ENCODE measurements around the gene GEMIN8.

GEMIN8 gene

GRCh38 chrX:14032406-14032805 is 2.7 kb upstream of the GEMIN8 start:
- peaks cover 7% of the 10 kb centered on the region for H3K4me1 ChIP-seq (ENCODE audit: insufficient read depth, low read length)
- H3K27me3 ChIP-seq (ENCODE audit: insufficient read depth, low read length), result no peaks in the 10 kb centered on the region
- no peak overlapping the region for H3K4me3 ChIP-seq (ENCODE audit: low read length)
- H2AFZ ChIP-seq (ENCODE audit: low read depth, low read length), result peak overlapping the region; percentile 20
- no peaks in the 10 kb centered on the region for H3K36me3 ChIP-seq (ENCODE audit: insufficient read depth, low read length)
- no peaks in the 10 kb centered on the region for H3K9me3 ChIP-seq (ENCODE audit: low read length)

GRCh38 chrX:14030174-14030530 is 460 bp upstream of the GEMIN8 start:
- H3K36me3 ChIP-seq (ENCODE audit: insufficient read depth, low read length), result no peaks in the 10 kb centered on the region
- no peaks in the 10 kb centered on the region for H3K27me3 ChIP-seq (ENCODE audit: insufficient read depth, low read length)
- no peaks in the 10 kb centered on the region for H3K9me3 ChIP-seq (ENCODE audit: low read length)
- H2AFZ ChIP-seq (ENCODE audit: low read depth, low read length), result no peak overlapping the region
- peak overlapping the region; percentile 57 for H3K4me3 ChIP-seq (ENCODE audit: low read length)
- peaks cover 24% of the 10 kb centered on the region for H3K4me1 ChIP-seq (ENCODE audit: insufficient read depth, low read length)

- Histone ChIP-seq H3K4me1 (ENCODE audit: insufficient read depth, low read length) (peaks cover 24% of the 10 kb centered on the region), H2AFZ (ENCODE audit: low read depth, low read length) (no peak overlapping the region), H3K4me3 (ENCODE audit: low read length) (peak overlapping the region; percentile 57), H3K9me3 (ENCODE audit: low read length) (no peaks in the 10 kb centered on the region), H3K27me3 (ENCODE audit: insufficient read depth, low read length) (no peaks in the 10 kb centered on the region), H3K36me3 (ENCODE audit: insufficient read depth, low read length) (no peaks in the 10 kb centered on the region)
These were observed 660 bp downstream of the GEMIN8 start for GRCh38 chrX:14029039-14029424.

GRCh38 chrX:14028473-14028872 is 1.2 kb downstream of the GEMIN8 start:
- H3K27me3 ChIP-seq (ENCODE audit: insufficient read depth, low read length), result no peaks in the 10 kb centered on the region
- peaks cover 24% of the 10 kb centered on the region for H3K4me1 ChIP-seq (ENCODE audit: insufficient read depth, low read length)
- no peaks in the 10 kb centered on the region for H3K36me3 ChIP-seq (ENCODE audit: insufficient read depth, low read length)
- H2AFZ ChIP-seq (ENCODE audit: low read depth, low read length), result no peak overlapping the region
- peak overlapping the region; percentile 57 for H3K4me3 ChIP-seq (ENCODE audit: low read length)
- H3K9me3 ChIP-seq (ENCODE audit: low read length), result no peaks in the 10 kb centered on the region

- Histone ChIP-seq H3K4me3 (ENCODE audit: low read length) (no peak overlapping the region), H3K9me3 (ENCODE audit: low read length) (no peaks in the 10 kb centered on the region), H3K27me3 (ENCODE audit: insufficient read depth, low read length) (no peaks in the 10 kb centered on the region), H3K4me1 (ENCODE audit: insufficient read depth, low read length) (peaks cover 24% of the 10 kb centered on the region), H3K36me3 (ENCODE audit: insufficient read depth, low read length) (no peaks in the 10 kb centered on the region), H2AFZ (ENCODE audit: low read depth, low read length) (no peak overlapping the region)
These were observed 2.1 kb downstream of the GEMIN8 start for GRCh38 chrX:14027511-14028019.

GRCh38 chrX:14027036-14027435 is 2.7 kb downstream of the GEMIN8 start:
- no peak overlapping the region for H3K4me3 ChIP-seq (ENCODE audit: low read length)
- no peaks in the 10 kb centered on the region for H3K36me3 ChIP-seq (ENCODE audit: insufficient read depth, low read length)
- no peak overlapping the region for H2AFZ ChIP-seq (ENCODE audit: low read depth, low read length)
- H3K4me1 ChIP-seq (ENCODE audit: insufficient read depth, low read length), result peaks cover 24% of the 10 kb centered on the region
- no peaks in the 10 kb centered on the region for H3K27me3 ChIP-seq (ENCODE audit: insufficient read depth, low read length)
- H3K9me3 ChIP-seq (ENCODE audit: low read length), result no peaks in the 10 kb centered on the region

GRCh38 chrX:14026121-14026520 is 3.6 kb downstream of the GEMIN8 start:
- no peaks in the 10 kb centered on the region for H3K27me3 ChIP-seq (ENCODE audit: insufficient read depth, low read length)
- no peak overlapping the region for H2AFZ ChIP-seq (ENCODE audit: low read depth, low read length)
- H3K4me1 ChIP-seq (ENCODE audit: insufficient read depth, low read length), result peaks cover 24% of the 10 kb centered on the region
- no peaks in the 10 kb centered on the region for H3K9me3 ChIP-seq (ENCODE audit: low read length)
- no peaks in the 10 kb centered on the region for H3K36me3 ChIP-seq (ENCODE audit: insufficient read depth, low read length)
- H3K4me3 ChIP-seq (ENCODE audit: low read length), result no peak overlapping the region

GRCh38 chrX:14022019-14022418 is 7.7 kb downstream of the GEMIN8 start:
- H3K9me3 ChIP-seq (ENCODE audit: low read length), result no peaks in the 10 kb centered on the region
- H2AFZ ChIP-seq (ENCODE audit: low read depth, low read length), result no peak overlapping the region
- peaks cover 13% of the 10 kb centered on the region for H3K4me1 ChIP-seq (ENCODE audit: insufficient read depth, low read length)
- H3K4me3 ChIP-seq (ENCODE audit: low read length), result no peak overlapping the region
- H3K27me3 ChIP-seq (ENCODE audit: insufficient read depth, low read length), result no peaks in the 10 kb centered on the region
- peaks cover 17% of the 10 kb centered on the region for H3K36me3 ChIP-seq (ENCODE audit: insufficient read depth, low read length)

- Histone ChIP-seq H3K4me1 (ENCODE audit: insufficient read depth, low read length) (no peaks in the 10 kb centered on the region), H2AFZ (ENCODE audit: low read depth, low read length) (no peak overlapping the region), H3K36me3 (ENCODE audit: insufficient read depth, low read length) (peaks cover 17% of the 10 kb centered on the region), H3K4me3 (ENCODE audit: low read length) (no peak overlapping the region), H3K27me3 (ENCODE audit: insufficient read depth, low read length) (no peaks in the 10 kb centered on the region), H3K9me3 (ENCODE audit: low read length) (no peaks in the 10 kb centered on the region)
These were observed 12.3 kb downstream of the GEMIN8 start for GRCh38 chrX:14017399-14017798.

GRCh38 chrX:14015941-14016340 is 13.8 kb downstream of the GEMIN8 start:
- Histone ChIP-seq H3K27me3 (ENCODE audit: insufficient read depth, low read length) (no peaks in the 10 kb centered on the region), H3K9me3 (ENCODE audit: low read length) (no peaks in the 10 kb centered on the region), H2AFZ (ENCODE audit: low read depth, low read length) (no peak overlapping the region), H3K36me3 (ENCODE audit: insufficient read depth, low read length) (peaks cover 17% of the 10 kb centered on the region), H3K4me3 (ENCODE audit: low read length) (no peak overlapping the region), H3K4me1 (ENCODE audit: insufficient read depth, low read length) (no peaks in the 10 kb centered on the region)

GRCh38 chrX:14015294-14015693 is 14.4 kb downstream of the GEMIN8 start:
- Histone ChIP-seq H3K4me1 (ENCODE audit: insufficient read depth, low read length) (no peaks in the 10 kb centered on the region), H3K4me3 (ENCODE audit: low read length) (no peak overlapping the region), H3K36me3 (ENCODE audit: insufficient read depth, low read length) (peaks cover 11% of the 10 kb centered on the region), H3K9me3 (ENCODE audit: low read length) (no peaks in the 10 kb centered on the region), H3K27me3 (ENCODE audit: insufficient read depth, low read length) (no peaks in the 10 kb centered on the region), H2AFZ (ENCODE audit: low read depth, low read length) (no peak overlapping the region)

GRCh38 chrX:14014526-14014925 is 15.2 kb downstream of the GEMIN8 start:
- Histone ChIP-seq H3K9me3 (ENCODE audit: low read length) (no peaks in the 10 kb centered on the region), H3K4me1 (ENCODE audit: insufficient read depth, low read length) (no peaks in the 10 kb centered on the region), H2AFZ (ENCODE audit: low read depth, low read length) (no peak overlapping the region), H3K27me3 (ENCODE audit: insufficient read depth, low read length) (no peaks in the 10 kb centered on the region), H3K36me3 (ENCODE audit: insufficient read depth, low read length) (peaks cover 5% of the 10 kb centered on the region), H3K4me3 (ENCODE audit: low read length) (no peak overlapping the region)

- Histone ChIP-seq H3K36me3 (ENCODE audit: insufficient read depth, low read length) (peaks cover 11% of the 10 kb centered on the region), H2AFZ (ENCODE audit: low read depth, low read length) (no peak overlapping the region), H3K4me1 (ENCODE audit: insufficient read depth, low read length) (no peaks in the 10 kb centered on the region), H3K4me3 (ENCODE audit: low read length) (no peak overlapping the region), H3K9me3 (ENCODE audit: low read length) (no peaks in the 10 kb centered on the region), H3K27me3 (ENCODE audit: insufficient read depth, low read length) (no peaks in the 10 kb centered on the region)
These were observed 16.6 kb downstream of the GEMIN8 start for GRCh38 chrX:14013054-14013453.

- no peaks in the 10 kb centered on the region for H3K4me1 ChIP-seq (ENCODE audit: insufficient read depth, low read length)
- no peak overlapping the region for H3K4me3 ChIP-seq (ENCODE audit: low read length)
- no peaks in the 10 kb centered on the region for H3K27me3 ChIP-seq (ENCODE audit: insufficient read depth, low read length)
- H3K36me3 ChIP-seq (ENCODE audit: insufficient read depth, low read length), result peaks cover 8% of the 10 kb centered on the region
- no peaks in the 10 kb centered on the region for H3K9me3 ChIP-seq (ENCODE audit: low read length)
- H2AFZ ChIP-seq (ENCODE audit: low read depth, low read length), result no peak overlapping the region
These were observed 19.1 kb downstream of the GEMIN8 start for GRCh38 chrX:14010566-14010965.

Measured in neuron (in vitro differentiated cells).